ENCODE measurements around the gene USP15.

GRCh38 chr12:62446754-62447452, 186.7 kb downstream of the USP15 start:
- TF ChIP-seq CTCF (IDR thresholded peaks at IDR 0.05; ENCODE audit: borderline replicate concordance, extremely low read depth, low read length, poor library complexity, severe bottlenecking) (no peak), EZH2 (IDR thresholded peaks at IDR 0.05; ENCODE audit: borderline replicate concordance, low read depth, low read length, severe bottlenecking) (no peak)

All from DND-41 (cell line).